NCI-H748 (cell line): ENCODE data around the gene PHKG1.
"Not testable (repeated sequence)": the region's sequence is repeated elsewhere in the genome, so short reads cannot be mapped to it uniquely, and the experiment has no call there.

Source experiments
- DNase-seq: peaks from one replicate; lab custom pipeline; 2025; ENCODE audit not compliant: unreplicated experiment; lab: John Stamatoyannopoulos, UW

Gene PHKG1

GRCh38 chr7:56083150-56083785, 9.5 kb downstream of the PHKG1 start:
- DNase-seq = peak; percentile 16

- DNase-seq = no peak
These were observed 11.0 kb downstream of the PHKG1 start for GRCh38 chr7:56081626-56082340.

- not testable (repeated sequence) for DNase-seq
These were observed 11.9 kb downstream of the PHKG1 start for GRCh38 chr7:56080726-56081435.

- peak; percentile 83 for DNase-seq
These were observed 13.1 kb downstream of the PHKG1 start for GRCh38 chr7:56079450-56080185.

- DNase-seq = no peak
These were observed 14.6 kb downstream of the PHKG1 start for GRCh38 chr7:56078196-56078595.

GRCh38 chr7:56077681-56078080, 15.1 kb downstream of the PHKG1 start:
- no peak for DNase-seq

GRCh38 chr7:56074371-56074791, 18.4 kb downstream of the PHKG1 start:
- peak; percentile 67 for DNase-seq

- DNase-seq = not testable (repeated sequence)
These were observed 26.4 kb downstream of the PHKG1 start for GRCh38 chr7:56066376-56066775.

GRCh38 chr7:56063882-56064625, 28.7 kb downstream of the PHKG1 start, which contains the start of gene SUMF2:
SUMF2 (plus strand) TSS chr7:56064286; CDS start chr7:56064312, 26 bp downstream.
- DNase-seq = peak; percentile 93

- no peak for DNase-seq
These were observed 29.3 kb downstream of the PHKG1 start for GRCh38 chr7:56063500-56063881.

GRCh38 chr7:56062382-56062781, 30.4 kb downstream of the PHKG1 start:
- no peak for DNase-seq

GRCh38 chr7:56053993-56054392, 38.8 kb downstream of the PHKG1 start:
- no peak for DNase-seq

GRCh38 chr7:56053379-56053778, 39.4 kb downstream of the PHKG1 start:
- DNase-seq = no peak

- DNase-seq = peak; percentile 99
These were observed 41.2 kb downstream of the PHKG1 start, which contains the start of the genes CCT6A and PSPH for GRCh38 chr7:56051339-56052191. CCT6A (plus strand) TSS chr7:56051765; CDS start chr7:56051849, 84 bp downstream. PSPH (minus strand) TSS chr7:56051444; CDS start chr7:56021212, 30,232 bp downstream.

GRCh38 chr7:56051053-56051338, 41.8 kb downstream of the PHKG1 start:
- no peak for DNase-seq

GRCh38 chr7:56048763-56049162, 44.0 kb downstream of the PHKG1 start:
- peak; percentile 56 for DNase-seq

GRCh38 chr7:56048245-56048644, 44.5 kb downstream of the PHKG1 start:
- no peak for DNase-seq

- DNase-seq = not testable (repeated sequence)
These were observed 45.2 kb downstream of the PHKG1 start for GRCh38 chr7:56047446-56048116.
